Breast epithelium (tissue), 4 donors: ENCODE measurements around the gene SMARCA2. TPM values are rescaled to one million over a fixed set of nuclear protein-coding genes. Genes with fewer than 3 reads are reported as not detected.

Experiments
- DNase-seq, 2 donors: peaks; one replicate each; pipeline ENCODE4 v3.0.0-alpha.2; 2019; ENCODE audit warnings: low spot score in 2 of 2
- H3K27ac ChIP-seq, 2 donors: fragments of 200-600 bp; sonication (generic) in 1 of 2; one replicate each; pipeline ENCODE4 v1.5.1; 2016 to 2019; ENCODE audit warnings: mild to moderate bottlenecking in 1 of 2
- H3K27me3 ChIP-seq, 2 donors: fragments of 200-600 bp; sonication (generic) in 1 of 2; one replicate each; pipeline versions ENCODE4 v1.5.1 to v1.6.0; 2017 to 2019; ENCODE audit warnings: control low read depth in 1 of 2, mild to moderate bottlenecking in 1 of 2
- H3K36me3 ChIP-seq: fragments of 200-600 bp; one replicate; pipeline ENCODE4 v1.5.1; 2019
- H3K4me1 ChIP-seq, 2 donors: fragments of 200-600 bp; sonication (generic); one replicate each; pipeline ENCODE4 v1.5.1; 2016 to 2019; ENCODE audit warnings: control low read depth in 1 of 2
- H3K4me3 ChIP-seq, 3 donors: fragments of 200-600 bp; sonication (generic); 1 replicate in 2 of 3; 2 replicates in 1 of 3; pipeline ENCODE4 v1.5.1; 2016 to 2019; ENCODE audit warnings: mild to moderate bottlenecking in 3 of 3, moderate library complexity in 2 of 3
- H3K9me3 ChIP-seq, 2 donors: fragments of 200-600 bp; sonication (generic) in 1 of 2; one replicate each; pipeline ENCODE4 v1.5.1; 2016 to 2019; ENCODE audit warnings: control low read depth in 1 of 2
- POLR2A ChIP-seq: fragments of 450-650 bp; IDR thresholded peaks from one replicate; pipeline ENCODE4 v1.6.1; 2016; ENCODE audit warnings: antibody characterized with exemption, mild to moderate bottlenecking, moderate library complexity
- POLR2AphosphoS5 ChIP-seq, 3 donors: sonication (generic); formaldehyde crosslinking; IDR thresholded peaks; one replicate each; pipeline ENCODE4 v1.6.1; 2017; ENCODE audit warnings: antibody characterized with exemption in 3 of 3
- intact Hi-C: fragments of 100-400 bp; cut with DNase I; formaldehyde crosslinking; loops from one replicate; pipeline ENCODE4 v1.15.1; 2023; ENCODE audit warnings: low total_unique reads
- total RNA-seq, 3 donors: library from RNA; depleted of rRNA; stranded (reverse); fragments of >200 nt; gene quantifications; one replicate each; pipeline ENCODE4 v1.1.0, GENCODE V29; 2016
- TF ChIP-seq, protein P1 (sequence below), 3 donors: fragments of 450-650 bp; IDR thresholded peaks; one replicate each; pipeline ENCODE4 v1.5.1; 2016 to 2017; ENCODE audit warnings: antibody characterized with exemption in 3 of 3, mild to moderate bottlenecking in 3 of 3, moderate library complexity in 3 of 3

Gene SMARCA2
- total RNA-seq, 3 donors from 2014 or later: 140 to 191 (median 142) TPM

DNA sequence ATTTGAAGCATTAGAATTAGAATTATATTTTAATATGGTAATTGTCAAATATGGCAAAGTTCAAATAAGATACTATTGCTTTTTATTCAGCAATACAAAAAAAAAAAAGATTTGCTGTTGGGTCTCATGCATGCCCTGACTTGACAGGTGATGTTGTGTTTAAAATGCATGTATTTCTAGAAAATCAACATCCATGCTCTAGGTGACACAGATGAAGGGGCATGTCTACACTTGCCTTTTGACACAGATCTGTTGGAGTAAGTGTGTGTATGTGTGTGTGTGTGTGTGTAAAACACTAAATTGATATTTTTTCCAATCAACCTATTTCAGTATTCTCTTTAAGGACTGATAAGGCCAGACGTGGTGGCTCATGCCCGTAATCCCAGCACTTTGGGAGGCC is 38.1 kb upstream of the SMARCA2 start:
- Histone ChIP-seq H3K27ac (no peak overlapping the region), H3K4me1 (no peaks in the 10 kb centered on the region), H3K27me3 (no peaks in the 10 kb centered on the region), H3K9me3 (no peaks in the 10 kb centered on the region), H3K4me3 (no peak overlapping the region), H3K36me3 (no peaks in the 10 kb centered on the region)
- intact Hi-C loops: no loop called here
- TF ChIP-seq, protein P1, sequence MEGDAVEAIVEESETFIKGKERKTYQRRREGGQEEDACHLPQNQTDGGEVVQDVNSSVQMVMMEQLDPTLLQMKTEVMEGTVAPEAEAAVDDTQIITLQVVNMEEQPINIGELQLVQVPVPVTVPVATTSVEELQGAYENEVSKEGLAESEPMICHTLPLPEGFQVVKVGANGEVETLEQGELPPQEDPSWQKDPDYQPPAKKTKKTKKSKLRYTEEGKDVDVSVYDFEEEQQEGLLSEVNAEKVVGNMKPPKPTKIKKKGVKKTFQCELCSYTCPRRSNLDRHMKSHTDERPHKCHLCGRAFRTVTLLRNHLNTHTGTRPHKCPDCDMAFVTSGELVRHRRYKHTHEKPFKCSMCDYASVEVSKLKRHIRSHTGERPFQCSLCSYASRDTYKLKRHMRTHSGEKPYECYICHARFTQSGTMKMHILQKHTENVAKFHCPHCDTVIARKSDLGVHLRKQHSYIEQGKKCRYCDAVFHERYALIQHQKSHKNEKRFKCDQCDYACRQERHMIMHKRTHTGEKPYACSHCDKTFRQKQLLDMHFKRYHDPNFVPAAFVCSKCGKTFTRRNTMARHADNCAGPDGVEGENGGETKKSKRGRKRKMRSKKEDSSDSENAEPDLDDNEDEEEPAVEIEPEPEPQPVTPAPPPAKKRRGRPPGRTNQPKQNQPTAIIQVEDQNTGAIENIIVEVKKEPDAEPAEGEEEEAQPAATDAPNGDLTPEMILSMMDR (IDR thresholded peaks at IDR 0.05): no peak
- TF ChIP-seq POLR2AphosphoS5 (IDR thresholded peaks at IDR 0.05) (no peak), POLR2A (no peak)
- DNase-seq: no peak

- TF ChIP-seq, protein P1 (IDR thresholded peaks at IDR 0.05): no peak
- TF ChIP-seq POLR2A (no peak), POLR2AphosphoS5 (IDR thresholded peaks at IDR 0.05) (no peak)
- intact Hi-C loops: no loop called here
- Histone ChIP-seq H3K27me3 (no peaks in the 10 kb centered on the region), H3K9me3 (no peaks in the 10 kb centered on the region), H3K27ac (peak overlapping the region; percentile 3 to 46), H3K36me3 (no peaks in the 10 kb centered on the region), H3K4me3 (no peak overlapping the region), H3K4me1 (no peaks in the 10 kb centered on the region)
- no peak for DNase-seq
Observed at GRCh38 chr9:1978941-1979340, 36.2 kb upstream of the SMARCA2 start.

GRCh38 chr9:1979741-1980367 is 35.3 kb upstream of the SMARCA2 start:
- no peaks in the 10 kb centered on the region for H3K36me3 ChIP-seq
- H3K9me3 ChIP-seq: no peaks in the 10 kb centered on the region
- TF ChIP-seq POLR2AphosphoS5 (IDR thresholded peaks at IDR 0.05): no peak
- TF ChIP-seq POLR2A: no peak
- TF ChIP-seq, protein P1 (IDR thresholded peaks at IDR 0.05): no peak
- no peaks in the 10 kb centered on the region for H3K4me1 ChIP-seq
- peak in 1 of 2 donors; percentile 21 for DNase-seq
- intact Hi-C loops: no loop called here
- peak overlapping the region; percentile 46 to 70 for H3K27ac ChIP-seq
- no peak overlapping the region for H3K4me3 ChIP-seq
- no peaks in the 10 kb centered on the region for H3K27me3 ChIP-seq

GRCh38 chr9:1980387-1980786 is 34.8 kb upstream of the SMARCA2 start:
- H3K4me1 ChIP-seq: no peaks in the 10 kb centered on the region
- H3K27ac ChIP-seq: peak overlapping the region; percentile 46 to 70
- no peaks in the 10 kb centered on the region for H3K9me3 ChIP-seq
- DNase-seq: no peak
- intact Hi-C loops: no loop called here
- H3K4me3 ChIP-seq: no peak overlapping the region
- H3K36me3 ChIP-seq: no peaks in the 10 kb centered on the region
- TF ChIP-seq POLR2AphosphoS5 (IDR thresholded peaks at IDR 0.05): no peak
- TF ChIP-seq POLR2A: no peak
- TF ChIP-seq, protein P1 (IDR thresholded peaks at IDR 0.05): no peak
- no peaks in the 10 kb centered on the region for H3K27me3 ChIP-seq

DNA sequence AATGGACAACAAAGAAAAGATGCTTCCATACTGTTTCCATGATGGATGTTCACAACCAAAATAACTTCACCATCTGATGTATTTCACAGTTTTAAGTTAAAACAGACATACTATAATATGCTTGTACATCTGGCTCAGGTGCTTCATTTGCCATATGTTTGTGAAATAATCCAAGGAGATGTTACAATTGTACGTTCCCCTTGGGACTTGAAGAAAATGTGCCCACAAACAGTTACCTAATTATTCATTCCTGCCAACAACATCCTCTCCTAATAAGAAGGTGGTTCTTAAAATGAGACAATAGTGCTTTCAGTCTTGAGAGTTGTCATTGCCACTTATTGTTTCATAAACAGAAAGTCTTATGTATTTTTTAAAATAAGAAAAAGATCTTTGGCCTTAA is 33.1 kb upstream of the SMARCA2 start:
- Histone ChIP-seq H3K4me1 (no peaks in the 10 kb centered on the region), H3K27ac (no peak overlapping the region), H3K36me3 (no peaks in the 10 kb centered on the region), H3K9me3 (no peaks in the 10 kb centered on the region), H3K4me3 (no peak overlapping the region), H3K27me3 (no peaks in the 10 kb centered on the region)
- TF ChIP-seq POLR2AphosphoS5 (IDR thresholded peaks at IDR 0.05) (no peak), POLR2A (no peak)
- TF ChIP-seq, protein P1 (IDR thresholded peaks at IDR 0.05): no peak
- DNase-seq: no peak
- intact Hi-C loops: no loop called here
